H1 (cell line): ENCODE data around the gene PRRT1B. TPM values are rescaled to one million over a fixed set of nuclear protein-coding genes. Genes with fewer than 3 reads are reported as not detected.

ENCODE experiments used
- JUND ChIP-seq: IDR thresholded peaks from 2 replicates; pipeline ENCODE4 v1.6.1; 2011; ENCODE audit warnings: mild to moderate bottlenecking, improper control_type of control experiment, low read length
- polyA plus RNA-seq, 7 experiments: library from polyadenylated mRNA; depleted of rRNA in 3 of 7; stranded (reverse) in 5 of 7; unstranded in 2 of 7; fragments of >200 nt in 5 of 7; fragments of 200-250 nt in 2 of 7; gene quantifications; 1 replicate in 5 of 7; 2 replicates in 1 of 7; 4 replicates in 1 of 7; pipeline versions ENCODE4 v1.2.1 to v1.2.3, GENCODE V29; 2011 to 2013; ENCODE audit warnings: missing spikeins in 2 of 7, mixed read lengths in 2 of 7
- total RNA-seq: library from RNA; stranded (reverse); fragmentation: NEBNext Ultra II Directional; extraction: Animal tissue kit (Norgen Biotek cat#: 25700); gene quantifications from 2 replicates; pipeline ENCODE4 v1.2.1, GENCODE V29; 2021
- TF ChIP-seq, protein P1 (sequence below): fragments of 300-600 bp; sonication (generic); IDR thresholded peaks from 2 replicates; pipeline ENCODE4 v1.7.1; 2012; ENCODE audit warnings: low read length, moderate library complexity, mild to moderate bottlenecking, inconsistent platforms; ENCODE audit not compliant: insufficient replicate concordance

The PRRT1B gene
- total and polyA plus RNA-seq, 2 of the 8 experiments (the other 6 are each of a cell fraction or from before 2014, with no cell fraction given): 0.30 to 1.2 TPM

DNA sequence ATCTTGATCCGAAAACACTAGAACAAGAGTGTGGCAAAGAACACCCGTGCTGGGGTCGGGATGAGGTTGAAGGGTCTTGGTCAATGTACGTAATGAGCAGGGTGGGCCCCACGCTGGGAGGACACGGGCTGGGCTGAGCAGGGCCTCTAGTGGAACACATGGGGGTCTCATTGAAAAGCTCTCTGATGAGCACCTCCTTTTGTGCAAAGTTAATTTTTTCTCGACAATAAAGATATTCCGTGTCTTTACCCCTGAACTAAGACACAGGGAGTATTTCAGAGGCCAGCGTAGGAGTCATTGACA lies 22.3 kb upstream of the PRRT1B start (continued):
- TF ChIP-seq, protein P1, sequence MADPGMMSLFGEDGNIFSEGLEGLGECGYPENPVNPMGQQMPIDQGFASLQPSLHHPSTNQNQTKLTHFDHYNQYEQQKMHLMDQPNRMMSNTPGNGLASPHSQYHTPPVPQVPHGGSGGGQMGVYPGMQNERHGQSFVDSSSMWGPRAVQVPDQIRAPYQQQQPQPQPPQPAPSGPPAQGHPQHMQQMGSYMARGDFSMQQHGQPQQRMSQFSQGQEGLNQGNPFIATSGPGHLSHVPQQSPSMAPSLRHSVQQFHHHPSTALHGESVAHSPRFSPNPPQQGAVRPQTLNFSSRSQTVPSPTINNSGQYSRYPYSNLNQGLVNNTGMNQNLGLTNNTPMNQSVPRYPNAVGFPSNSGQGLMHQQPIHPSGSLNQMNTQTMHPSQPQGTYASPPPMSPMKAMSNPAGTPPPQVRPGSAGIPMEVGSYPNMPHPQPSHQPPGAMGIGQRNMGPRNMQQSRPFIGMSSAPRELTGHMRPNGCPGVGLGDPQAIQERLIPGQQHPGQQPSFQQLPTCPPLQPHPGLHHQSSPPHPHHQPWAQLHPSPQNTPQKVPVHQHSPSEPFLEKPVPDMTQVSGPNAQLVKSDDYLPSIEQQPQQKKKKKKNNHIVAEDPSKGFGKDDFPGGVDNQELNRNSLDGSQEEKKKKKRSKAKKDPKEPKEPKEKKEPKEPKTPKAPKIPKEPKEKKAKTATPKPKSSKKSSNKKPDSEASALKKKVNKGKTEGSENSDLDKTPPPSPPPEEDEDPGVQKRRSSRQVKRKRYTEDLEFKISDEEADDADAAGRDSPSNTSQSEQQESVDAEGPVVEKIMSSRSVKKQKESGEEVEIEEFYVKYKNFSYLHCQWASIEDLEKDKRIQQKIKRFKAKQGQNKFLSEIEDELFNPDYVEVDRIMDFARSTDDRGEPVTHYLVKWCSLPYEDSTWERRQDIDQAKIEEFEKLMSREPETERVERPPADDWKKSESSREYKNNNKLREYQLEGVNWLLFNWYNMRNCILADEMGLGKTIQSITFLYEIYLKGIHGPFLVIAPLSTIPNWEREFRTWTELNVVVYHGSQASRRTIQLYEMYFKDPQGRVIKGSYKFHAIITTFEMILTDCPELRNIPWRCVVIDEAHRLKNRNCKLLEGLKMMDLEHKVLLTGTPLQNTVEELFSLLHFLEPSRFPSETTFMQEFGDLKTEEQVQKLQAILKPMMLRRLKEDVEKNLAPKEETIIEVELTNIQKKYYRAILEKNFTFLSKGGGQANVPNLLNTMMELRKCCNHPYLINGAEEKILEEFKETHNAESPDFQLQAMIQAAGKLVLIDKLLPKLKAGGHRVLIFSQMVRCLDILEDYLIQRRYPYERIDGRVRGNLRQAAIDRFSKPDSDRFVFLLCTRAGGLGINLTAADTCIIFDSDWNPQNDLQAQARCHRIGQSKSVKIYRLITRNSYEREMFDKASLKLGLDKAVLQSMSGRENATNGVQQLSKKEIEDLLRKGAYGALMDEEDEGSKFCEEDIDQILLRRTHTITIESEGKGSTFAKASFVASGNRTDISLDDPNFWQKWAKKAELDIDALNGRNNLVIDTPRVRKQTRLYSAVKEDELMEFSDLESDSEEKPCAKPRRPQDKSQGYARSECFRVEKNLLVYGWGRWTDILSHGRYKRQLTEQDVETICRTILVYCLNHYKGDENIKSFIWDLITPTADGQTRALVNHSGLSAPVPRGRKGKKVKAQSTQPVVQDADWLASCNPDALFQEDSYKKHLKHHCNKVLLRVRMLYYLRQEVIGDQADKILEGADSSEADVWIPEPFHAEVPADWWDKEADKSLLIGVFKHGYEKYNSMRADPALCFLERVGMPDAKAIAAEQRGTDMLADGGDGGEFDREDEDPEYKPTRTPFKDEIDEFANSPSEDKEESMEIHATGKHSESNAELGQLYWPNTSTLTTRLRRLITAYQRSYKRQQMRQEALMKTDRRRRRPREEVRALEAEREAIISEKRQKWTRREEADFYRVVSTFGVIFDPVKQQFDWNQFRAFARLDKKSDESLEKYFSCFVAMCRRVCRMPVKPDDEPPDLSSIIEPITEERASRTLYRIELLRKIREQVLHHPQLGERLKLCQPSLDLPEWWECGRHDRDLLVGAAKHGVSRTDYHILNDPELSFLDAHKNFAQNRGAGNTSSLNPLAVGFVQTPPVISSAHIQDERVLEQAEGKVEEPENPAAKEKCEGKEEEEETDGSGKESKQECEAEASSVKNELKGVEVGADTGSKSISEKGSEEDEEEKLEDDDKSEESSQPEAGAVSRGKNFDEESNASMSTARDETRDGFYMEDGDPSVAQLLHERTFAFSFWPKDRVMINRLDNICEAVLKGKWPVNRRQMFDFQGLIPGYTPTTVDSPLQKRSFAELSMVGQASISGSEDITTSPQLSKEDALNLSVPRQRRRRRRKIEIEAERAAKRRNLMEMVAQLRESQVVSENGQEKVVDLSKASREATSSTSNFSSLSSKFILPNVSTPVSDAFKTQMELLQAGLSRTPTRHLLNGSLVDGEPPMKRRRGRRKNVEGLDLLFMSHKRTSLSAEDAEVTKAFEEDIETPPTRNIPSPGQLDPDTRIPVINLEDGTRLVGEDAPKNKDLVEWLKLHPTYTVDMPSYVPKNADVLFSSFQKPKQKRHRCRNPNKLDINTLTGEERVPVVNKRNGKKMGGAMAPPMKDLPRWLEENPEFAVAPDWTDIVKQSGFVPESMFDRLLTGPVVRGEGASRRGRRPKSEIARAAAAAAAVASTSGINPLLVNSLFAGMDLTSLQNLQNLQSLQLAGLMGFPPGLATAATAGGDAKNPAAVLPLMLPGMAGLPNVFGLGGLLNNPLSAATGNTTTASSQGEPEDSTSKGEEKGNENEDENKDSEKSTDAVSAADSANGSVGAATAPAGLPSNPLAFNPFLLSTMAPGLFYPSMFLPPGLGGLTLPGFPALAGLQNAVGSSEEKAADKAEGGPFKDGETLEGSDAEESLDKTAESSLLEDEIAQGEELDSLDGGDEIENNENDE: no peak
- TF ChIP-seq JUND: no peak
